Retina (tissue), 1 donor: ENCODE results near the gene CENPL.
"Not testable (repeated sequence)": the region's sequence is repeated elsewhere in the genome, so short reads cannot be mapped to it uniquely, and the experiment has no call there.

Experiments used
- DNase-seq: peaks from one replicate; pipeline ENCODE4 v3.0.0-alpha.2; 2016

The CENPL gene

DNA sequence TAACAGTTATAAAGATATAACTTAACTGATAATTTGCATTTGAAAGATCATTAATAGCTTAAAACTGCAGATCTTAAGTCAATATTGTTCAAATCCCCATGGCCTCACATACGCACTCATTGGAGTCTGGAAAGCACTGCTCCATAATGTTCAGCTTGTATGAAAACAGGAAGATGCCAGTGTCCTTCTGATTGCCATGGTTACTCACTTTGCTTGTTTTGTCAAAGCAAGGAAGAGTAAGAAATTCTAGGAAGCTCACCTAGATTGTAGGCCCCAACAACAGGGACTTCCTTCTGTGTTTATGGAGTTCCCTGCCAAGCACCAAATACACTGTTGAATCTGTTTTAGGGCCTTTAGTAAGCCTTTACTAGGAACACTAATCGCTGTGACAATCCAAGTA is 32.2 kb upstream of the CENPL start:
- no peak for DNase-seq

DNA sequence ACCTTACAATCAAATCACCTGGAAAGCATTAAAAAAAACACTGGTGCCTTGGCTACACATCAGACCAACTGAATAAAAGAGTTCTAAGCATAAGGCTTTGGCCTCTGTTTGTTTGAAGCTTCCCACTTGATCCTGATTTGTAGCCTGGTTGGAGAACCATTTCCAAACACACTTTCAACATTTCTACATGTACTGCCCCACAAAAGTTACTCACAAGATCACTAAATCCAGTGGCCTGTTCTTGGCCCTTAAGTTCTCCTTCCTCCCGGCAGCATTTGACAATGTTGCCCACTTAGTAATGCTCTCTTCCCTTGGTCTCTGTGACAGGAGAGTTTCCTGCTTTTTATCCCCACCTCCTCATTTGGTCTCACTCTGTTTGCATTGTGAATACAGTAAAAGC is 31.3 kb upstream of the CENPL start:
- no peak for DNase-seq

DNA sequence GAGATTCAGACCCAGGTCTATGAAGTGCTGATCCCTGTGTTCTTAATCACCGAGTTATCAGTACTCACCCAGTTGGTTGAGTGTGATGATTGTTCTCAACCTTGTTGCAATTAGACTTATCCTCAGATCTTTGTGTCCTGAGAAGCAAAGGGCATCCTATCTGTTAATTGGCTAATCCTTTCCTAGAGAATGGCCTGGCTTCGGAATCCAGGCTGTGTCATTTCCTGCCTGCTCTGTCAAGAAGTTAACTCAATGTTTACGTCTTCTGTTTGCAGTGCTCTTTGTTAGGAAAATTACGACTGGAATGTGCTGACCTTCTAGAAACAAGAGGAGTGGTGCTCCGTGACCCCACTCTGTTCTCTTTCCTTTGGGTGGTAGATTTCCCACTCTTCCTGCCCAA is 28.4 kb upstream of the CENPL start:
- no peak for DNase-seq

DNA sequence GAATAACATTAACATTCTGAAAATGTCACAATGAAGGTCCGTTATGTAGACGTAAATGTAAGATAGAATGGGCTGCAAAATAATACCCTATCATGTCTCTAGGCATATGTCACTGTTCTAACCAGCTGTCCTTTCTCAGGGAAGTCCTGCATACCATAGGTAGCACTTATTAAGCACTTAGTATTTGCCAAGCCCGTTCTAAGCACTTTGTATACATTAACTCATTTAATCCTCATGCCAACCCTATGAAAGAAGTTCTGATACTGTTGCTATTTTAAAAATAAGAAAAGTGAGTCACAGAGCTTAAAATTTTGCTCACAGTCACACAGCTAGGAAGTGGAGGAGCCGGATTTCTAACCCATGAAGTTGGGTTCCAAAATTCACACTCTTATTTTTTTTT is 27.4 kb upstream of the CENPL start:
- no peak for DNase-seq

DNA sequence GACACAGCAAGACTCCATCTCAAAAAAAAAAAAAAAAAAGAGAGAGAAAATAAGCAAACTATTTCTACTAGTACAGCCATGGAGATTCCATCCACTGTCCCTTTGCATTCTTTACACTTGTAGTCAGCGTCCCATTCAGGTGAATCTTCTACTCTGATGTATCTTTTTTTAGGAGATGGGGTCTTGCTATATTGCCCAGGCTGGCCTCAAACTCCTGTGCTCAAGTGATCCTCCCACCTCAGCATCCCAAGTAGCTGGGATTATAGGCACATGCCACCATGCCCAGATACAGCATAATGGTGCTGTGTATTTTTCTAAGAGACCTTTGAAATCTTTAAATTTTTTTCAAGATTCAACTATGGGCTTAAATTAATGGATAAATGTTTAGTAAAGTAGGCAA is 8.1 kb upstream of the CENPL start:
- no peak for DNase-seq

DNA sequence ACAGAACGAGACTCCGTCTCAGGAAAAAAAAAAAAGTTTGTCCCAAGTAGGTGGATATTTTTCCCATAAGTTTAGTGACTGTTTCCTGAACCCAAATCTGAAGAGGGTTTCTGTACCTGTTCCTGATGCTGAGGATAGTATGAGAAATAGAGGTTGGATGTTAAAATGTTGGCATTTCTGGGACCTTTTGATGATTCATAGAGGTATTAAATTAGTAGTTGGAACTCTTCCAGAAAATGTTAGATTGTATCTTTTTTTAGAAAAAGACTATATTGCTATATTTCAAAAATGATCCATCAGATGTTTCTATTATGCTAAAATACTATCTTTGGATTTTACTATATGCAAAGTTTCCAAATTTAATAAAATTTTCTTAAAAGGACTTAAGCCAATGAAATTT is 2.9 kb upstream of the CENPL start:
- DNase-seq: no peak

DNA sequence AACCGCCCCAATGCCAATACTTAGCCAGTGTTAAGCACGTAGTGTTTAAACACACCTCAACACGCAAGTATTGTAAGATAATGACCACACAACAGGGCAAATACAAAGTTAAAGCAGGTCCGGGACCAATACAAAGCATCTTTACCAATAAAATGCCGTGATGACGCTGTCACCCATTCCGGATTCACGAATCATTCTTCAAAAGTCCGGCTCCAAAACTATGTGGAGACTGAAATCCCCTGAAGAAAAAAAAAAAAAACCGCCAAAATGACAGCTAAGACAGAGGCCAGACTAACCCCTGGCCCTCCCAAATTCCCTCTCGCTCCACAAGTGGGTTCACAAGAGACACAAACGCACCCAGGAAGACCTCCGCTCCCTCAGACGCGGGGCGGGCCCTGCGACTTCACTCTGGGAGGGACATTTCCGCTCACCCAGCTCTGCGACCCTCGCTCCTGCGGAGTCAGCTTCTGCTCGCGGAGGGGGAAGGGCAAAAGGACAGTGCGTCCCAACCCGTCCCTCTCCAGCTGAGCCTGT is 835 bp downstream of the CENPL start:
- DNase-seq: no peak

DNA sequence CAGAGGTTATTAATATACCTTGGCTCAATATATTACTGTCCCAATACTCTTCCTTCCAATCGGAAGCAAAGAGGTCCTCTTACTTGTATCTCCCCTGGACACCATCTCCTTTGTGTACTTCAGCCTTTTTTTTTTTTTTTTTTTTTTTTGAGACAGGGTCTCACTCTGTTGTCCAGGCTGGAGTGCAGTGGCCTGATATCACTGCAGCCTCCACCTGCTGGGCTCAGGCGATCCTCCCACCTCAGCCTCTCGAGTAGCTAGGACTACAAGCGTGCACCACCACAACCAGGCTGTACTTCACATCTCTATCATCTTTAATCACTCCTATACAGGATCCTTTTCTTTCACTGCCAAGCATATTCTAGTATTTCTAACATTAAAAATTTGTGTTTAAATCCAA is 3.0 kb downstream of the CENPL start:
- DNase-seq: no peak

DNA sequence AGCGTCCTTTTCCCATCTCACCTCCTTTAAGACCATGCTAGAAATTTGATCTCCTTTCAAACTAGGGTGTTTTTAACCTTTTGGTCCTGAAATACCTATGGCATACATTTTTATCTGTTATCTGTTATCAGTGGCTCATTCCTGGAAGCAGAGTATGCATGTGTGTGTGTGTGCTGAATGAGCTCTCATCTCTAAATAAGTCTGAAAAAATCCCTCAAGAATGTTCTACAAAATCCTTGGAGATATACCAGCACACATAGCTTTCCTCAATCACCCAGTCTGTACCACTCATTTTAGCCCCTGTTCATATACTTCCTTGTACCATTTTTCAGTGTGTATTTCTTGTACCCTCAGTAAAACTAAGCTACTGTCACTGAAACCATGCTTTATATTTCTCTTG is 6.2 kb downstream of the CENPL start:
- no peak for DNase-seq

DNA sequence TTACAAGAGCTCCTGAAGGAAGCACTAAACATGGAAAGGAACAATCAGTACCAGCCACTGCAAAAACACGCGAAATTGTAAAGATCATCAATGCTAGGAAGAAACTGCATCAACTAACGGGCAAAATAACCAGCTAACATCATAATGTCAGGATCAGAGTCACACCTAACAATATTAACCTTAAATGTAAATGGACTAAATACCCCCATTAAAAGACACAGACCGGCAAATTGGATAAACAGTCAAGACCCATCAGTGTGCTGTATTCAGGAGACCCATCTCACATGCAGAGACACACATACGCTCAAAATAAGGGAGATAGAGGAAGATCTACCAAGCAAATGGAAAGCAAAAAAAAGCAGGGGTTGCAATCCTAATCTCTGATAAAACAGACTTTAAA is 11.0 kb downstream of the CENPL start:
- DNase-seq: not testable (repeated sequence)

DNA sequence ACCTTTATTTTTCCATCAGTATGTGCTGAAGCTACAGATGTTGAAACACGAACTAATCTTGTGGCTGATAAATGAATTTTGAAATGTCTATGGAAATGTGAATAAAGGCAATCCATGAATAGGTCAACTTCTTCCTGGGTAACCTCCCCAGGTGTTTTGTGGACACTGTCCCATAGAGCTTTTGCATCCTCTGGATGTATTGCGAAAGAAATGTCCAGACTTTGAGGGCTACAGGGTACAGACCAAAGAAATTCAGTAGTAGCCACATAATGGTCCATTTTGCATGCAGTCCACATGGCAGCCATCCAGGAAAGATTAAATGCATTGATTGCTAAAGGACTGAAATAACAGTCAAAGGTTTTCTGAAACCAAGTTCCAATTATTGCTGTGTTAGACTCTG is 21.7 kb downstream of the CENPL start:
- DNase-seq: no peak

DNA sequence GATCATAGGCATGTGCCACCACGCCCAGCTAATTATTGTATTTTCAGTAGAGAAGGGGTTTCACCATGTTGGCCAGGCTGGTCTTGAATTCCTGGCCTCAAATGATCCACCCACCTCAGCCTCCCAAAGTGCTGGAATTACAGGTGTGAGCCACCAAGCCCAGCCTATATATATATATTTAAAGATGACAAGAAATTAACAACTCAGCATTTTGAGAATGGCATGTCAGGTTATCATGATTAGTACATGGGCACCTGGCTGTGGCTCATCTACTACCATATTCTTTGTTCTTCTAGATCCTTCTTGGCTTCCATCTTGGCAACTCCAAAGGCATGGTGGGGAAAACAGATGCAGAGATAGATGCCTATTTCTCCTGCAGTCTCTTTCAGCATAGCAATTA is 24.7 kb downstream of the CENPL start:
- not testable (repeated sequence) for DNase-seq

DNA sequence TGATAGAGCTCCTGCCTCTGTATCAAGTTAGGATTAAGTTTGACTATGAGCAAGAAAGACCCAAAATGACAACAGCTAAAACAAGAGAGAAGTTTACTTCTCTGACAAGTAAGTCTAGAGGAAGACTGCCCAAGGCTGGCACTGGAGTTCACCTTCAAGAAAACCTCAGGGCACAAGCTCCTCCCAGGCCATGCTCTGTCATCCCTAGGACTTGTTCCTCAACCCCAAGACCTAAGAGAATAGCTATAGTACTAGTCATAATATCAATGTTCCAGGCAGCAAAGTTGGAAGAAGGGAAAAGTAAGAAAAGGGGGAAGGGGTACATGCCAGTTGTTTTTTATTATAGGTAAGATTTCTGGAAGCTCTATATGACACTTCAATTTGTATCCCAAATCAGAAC is 26.6 kb downstream of the CENPL start:
- no peak for DNase-seq

DNA sequence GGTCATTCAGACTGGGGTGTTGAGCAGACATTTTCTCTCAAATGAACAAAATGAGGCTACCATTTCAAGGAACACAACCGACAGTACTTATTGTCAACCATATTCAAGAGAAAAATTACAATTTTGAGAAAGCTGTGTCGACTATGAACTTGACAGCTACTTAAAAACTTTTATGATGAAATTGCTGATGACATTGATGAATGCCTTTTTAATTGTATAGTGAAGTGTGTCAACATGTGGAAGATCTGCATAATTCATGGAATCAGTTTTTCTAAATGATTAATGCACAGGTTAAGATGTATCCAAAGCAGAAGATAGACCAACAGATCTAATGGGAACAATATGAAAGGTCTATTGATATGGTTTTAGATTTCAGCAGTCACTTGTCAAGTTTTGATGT is 34.8 kb downstream of the CENPL start:
- DNase-seq: no peak

DNA sequence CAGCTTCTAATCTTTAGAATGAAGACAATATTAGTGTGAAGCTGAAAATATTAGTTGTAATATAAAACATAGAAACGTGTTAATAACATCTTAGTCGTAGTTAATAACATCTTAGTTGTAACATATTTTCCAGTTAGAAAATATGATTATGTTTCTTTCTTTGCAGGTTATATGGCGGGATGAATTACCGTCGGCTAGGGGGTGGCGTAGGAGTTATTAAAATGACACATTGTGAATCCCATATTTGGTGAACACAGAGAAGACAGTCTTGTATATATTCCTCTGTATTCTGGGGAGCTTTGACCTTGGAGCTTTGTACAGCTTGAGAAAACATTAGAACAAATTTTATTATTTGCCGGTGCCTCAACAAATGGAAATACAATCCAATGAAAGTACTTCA is 39.7 kb downstream of the CENPL start:
- no peak for DNase-seq

DNA sequence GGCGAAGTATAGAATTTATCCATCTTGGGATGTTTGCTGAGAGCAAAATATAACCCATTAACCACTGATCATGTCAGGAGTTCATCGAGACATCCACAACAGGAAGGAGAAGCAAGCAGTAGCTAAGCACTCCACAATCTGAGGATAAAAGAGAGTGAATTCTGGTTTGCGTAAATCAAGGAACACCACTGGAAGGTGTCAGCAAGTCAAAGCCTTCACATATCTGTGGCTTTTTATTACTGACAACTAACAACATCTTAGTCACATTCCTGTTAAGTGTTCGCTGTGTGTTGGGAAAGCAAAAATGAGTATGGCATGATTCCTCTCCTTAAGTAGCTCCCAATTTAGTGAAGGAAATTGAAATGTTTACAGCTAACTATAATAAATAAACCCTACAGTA is 44.7 kb downstream of the CENPL start:
- DNase-seq: no peak

DNA sequence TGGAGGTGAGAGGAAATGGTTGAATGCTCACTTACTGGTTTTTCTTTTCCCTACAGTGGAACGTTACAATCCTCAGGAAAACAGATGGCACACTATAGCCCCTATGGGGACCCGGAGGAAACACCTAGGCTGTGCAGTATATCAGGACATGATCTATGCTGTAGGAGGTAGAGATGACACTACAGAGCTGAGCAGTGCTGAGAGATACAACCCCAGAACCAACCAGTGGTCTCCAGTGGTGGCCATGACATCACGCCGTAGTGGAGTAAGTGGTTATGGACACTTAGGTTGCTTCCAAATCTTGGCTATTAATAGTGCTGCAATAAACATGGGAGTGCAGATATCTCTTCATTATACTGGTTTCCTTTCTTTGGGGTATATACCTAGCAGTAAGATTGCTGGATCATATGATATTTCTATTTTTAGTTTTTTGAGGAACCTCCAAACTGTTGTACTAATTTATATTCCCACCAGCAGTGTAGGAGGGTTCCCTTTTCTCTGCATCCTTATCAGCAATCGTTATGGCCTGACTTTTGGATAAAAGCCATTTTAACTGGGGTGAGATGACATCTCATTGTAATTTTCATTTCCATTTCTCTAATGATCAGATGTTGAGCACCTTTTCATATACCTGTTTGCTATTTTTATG is 49.0 kb downstream of the CENPL start:
- no peak for DNase-seq

DNA sequence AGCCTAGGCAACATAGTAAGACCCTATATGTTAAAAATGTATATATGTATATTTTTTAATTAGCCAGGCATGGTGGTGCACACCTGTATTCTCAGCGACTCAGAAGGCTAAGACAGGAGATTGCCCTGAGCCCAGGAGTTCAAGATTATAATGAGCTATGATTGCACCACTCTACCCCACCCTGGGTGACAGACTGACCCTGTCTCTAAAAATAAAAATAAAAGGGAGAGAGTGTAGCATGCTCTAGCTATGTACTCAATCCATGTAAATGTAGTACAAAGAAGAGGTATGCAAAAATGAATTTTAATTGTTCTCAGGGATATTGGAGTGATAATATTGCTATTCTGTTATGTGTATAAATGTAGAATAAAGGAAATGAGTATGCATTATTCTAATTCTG is 53.1 kb downstream of the CENPL start:
- DNase-seq: no peak

DNA sequence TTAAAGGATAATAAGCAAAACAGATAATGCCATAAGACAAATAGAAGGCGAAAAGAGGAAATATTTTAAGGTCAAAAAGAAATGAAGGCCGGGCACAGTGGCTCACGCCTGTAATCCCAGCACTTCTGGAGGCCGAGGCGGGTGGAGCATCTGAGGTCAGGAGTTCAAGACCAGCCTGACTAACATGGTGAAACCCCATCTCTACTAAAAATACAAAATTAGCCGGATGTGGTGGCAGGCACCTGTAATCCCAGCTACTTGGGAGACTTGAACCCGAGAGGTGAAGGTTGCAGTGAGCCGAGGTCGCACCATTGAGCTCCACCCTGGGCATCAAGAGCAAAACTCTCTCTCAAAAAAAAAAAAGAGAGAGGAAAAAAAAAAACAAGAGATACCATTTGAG is 54.4 kb downstream of the CENPL start:
- not testable (repeated sequence) for DNase-seq

DNA sequence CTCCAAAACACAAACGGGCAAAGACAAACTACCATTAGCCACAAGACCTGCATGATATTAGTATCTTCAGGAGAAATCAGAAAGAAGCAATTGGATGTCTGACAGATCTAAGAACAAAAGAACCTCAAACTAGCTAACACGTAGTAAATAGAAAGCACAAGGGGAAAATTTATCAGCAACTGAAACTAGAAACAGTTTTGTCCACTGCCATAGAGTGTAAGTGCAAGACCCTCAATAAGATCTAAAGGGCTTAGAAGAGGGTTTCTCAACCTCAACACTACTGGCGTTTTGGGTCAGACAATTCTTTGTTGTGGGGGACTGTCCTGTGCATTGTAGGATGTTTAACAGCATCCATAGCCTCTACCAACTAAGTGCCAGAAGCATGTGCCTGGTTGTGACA is 55.9 kb downstream of the CENPL start:
- DNase-seq: no peak

DNA sequence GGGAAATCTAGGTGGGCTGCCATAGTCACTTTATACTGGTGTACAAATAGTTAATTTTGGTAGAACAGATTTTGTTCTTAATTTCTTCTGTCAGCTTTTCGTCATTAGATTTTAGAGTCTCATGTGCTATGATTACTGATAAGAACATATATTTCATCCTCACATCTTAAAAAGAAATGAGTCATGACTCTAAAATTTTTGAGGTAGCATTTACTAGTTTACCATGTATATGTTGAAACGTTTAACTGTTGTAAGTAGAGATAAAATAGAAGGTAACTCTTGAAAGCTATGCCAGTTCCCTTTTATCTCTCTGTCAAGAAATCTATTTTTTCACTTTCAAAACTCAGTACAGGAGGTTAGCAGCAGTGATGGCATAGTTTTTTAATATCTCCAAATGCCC is 56.5 kb downstream of the CENPL start:
- DNase-seq: no peak

DNA sequence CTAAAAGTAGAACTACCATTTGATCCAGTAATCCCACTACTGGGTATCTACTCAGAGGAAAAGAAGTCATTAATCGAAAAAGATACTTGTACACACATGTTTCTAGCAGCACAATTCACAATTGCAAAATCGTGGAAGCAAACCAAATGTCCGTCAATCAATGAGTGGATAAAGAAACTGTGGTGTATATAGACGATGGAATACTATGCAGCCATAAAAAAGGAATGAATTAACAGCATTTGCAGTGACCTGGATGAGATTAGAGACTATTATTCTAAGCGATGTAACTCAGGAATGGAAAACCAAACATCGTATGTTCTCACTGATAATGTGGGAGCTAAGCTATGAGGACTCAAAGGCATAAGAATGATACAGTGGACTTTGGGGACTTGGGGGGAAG is 60.4 kb downstream of the CENPL start:
- not testable (repeated sequence) for DNase-seq

DNA sequence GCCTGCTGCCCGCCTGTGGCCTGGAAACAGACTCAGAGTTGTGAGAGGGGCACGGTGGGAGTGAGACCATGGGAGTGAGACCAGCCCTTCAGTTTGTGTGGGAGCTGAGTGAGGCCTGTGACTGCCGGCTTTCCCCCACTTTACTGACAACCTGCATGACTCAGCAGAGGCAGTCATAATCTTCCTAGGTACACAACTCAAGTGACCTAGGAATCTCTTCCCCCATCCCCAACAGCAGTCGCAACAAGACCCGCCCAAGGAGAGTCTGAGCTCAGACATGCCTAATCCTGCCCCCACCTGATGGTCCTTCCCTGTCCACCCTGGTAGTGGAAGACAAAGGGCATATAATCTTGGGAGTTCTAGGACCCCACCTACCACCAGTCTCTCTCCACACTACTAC is 65.7 kb downstream of the CENPL start:
- no peak for DNase-seq

DNA sequence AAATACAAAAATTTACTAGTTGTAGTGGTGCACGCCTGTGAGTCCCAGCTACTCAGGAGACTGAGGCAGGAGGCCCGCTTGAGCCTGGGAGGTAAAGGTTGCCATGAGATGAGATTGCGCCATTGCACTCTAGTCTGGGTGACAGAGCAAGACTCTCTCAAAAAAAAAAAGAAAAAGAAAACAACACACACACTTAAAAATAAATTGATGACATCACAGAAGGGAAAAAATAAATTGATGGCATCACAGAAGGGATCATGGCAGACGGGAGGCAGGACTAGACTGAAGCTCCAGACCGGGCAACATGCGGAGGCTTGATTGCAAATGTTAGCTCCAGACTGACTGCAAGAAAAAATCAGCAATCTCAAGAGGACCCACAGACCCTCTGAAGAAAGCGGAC is 66.6 kb downstream of the CENPL start:
- no peak for DNase-seq

DNA sequence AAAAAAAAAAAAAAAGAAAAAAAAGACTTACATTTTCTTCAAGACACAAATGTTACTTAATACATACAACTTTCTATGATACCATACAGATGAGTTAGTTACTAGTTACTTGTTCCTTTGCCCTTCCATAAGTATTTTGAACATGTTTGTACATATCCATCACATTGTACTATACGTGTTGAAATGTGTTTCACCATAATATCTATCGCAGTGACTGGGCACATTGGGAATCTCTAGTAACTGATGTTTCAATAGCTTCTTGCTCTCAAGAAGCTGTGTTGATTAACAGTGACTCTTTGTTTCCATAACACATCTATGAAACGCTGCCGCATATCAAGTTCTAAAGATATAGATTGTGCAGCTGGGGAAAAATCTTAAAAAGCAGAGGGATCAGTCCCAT is 67.0 kb downstream of the CENPL start:
- no peak for DNase-seq

DNA sequence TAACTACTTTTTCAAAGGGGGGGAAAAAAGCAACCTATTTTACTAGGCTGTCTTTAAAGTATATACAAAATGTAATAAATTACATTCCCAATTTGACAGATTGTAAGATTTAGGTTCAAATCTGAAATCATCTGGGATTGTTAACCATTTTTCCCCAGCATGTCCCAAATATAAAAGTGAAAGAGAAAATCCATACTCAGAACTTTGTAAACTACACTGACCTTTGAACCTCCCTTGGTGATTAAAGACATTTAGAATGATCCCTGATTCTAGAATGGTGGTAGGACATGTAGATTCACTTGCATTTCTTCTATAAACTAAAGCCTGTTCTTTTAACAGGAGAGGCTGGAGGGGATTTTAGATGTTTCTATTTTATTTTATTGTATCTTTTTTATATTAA is 70.9 kb downstream of the CENPL start:
- no peak for DNase-seq
